HG03432 (cell line): ENCODE data around the gene HOXD12.

Experiments
- ATAC-seq: cut with Tn5 transposase; IDR thresholded peaks from one replicate; pipeline ENCODE4 v1.9.1; 2021; ENCODE audit warnings: mild to moderate bottlenecking, moderate library complexity; ENCODE audit not compliant: unreplicated experiment

HOXD12 gene

GRCh38 chr2:176099728-176100546 is at the start of gene HOXD12:
Gene HOXD12 (plus strand): TSS chr2:176099795. CDS start chr2:176099802, 7 bp downstream.
- no peak for ATAC-seq

- ATAC-seq, result no peak
Measured at GRCh38 chr2:176056406-176056805, 43.2 kb upstream of the HOXD12 start.

GRCh38 chr2:176063958-176064357 is 35.6 kb upstream of the HOXD12 start:
- ATAC-seq, result no peak

GRCh38 chr2:176066645-176067588 is 32.7 kb upstream of the HOXD12 start:
- no peak for ATAC-seq

GRCh38 chr2:176067589-176068418 is 31.8 kb upstream of the HOXD12 start:
- ATAC-seq, result no peak

GRCh38 chr2:176068419-176068832 is 31.2 kb upstream of the HOXD12 start:
- ATAC-seq, result no peak

GRCh38 chr2:176071330-176072291 is 28.0 kb upstream of the HOXD12 start:
- no peak for ATAC-seq

- ATAC-seq, result no peak
Measured at GRCh38 chr2:176072292-176072669, 27.3 kb upstream of the HOXD12 start.

GRCh38 chr2:176072951-176073904 is 26.4 kb upstream of the HOXD12 start:
- no peak for ATAC-seq

- ATAC-seq, result no peak
Measured at GRCh38 chr2:176074919-176075425, 24.6 kb upstream of the HOXD12 start.

GRCh38 chr2:176075481-176075880 is 24.1 kb upstream of the HOXD12 start:
- no peak for ATAC-seq

GRCh38 chr2:176076063-176076462 is 23.5 kb upstream of the HOXD12 start:
- ATAC-seq, result no peak

- no peak for ATAC-seq
Measured at GRCh38 chr2:176076796-176077195, 22.8 kb upstream of the HOXD12 start.

- ATAC-seq, result no peak
Measured at GRCh38 chr2:176078541-176079284, 20.9 kb upstream of the HOXD12 start.

- no peak for ATAC-seq
Measured at GRCh38 chr2:176079285-176079830, 20.2 kb upstream of the HOXD12 start.

- ATAC-seq, result no peak
Measured at GRCh38 chr2:176079831-176080539, 19.6 kb upstream of the HOXD12 start.
